Adrenal gland (tissue), 5 donors: ENCODE data around the gene SLC10A2.

Experiments used
- CTCF ChIP-seq, 6 experiments: fragments of 450-650 bp in 4 of 6; fragments of 200-600 bp in 2 of 6; sonication (generic) in 1 of 6; IDR thresholded peaks; 1 replicate in 5 of 6; 2 replicates in 1 of 6; pipeline versions ENCODE4 v1.5.1 to v1.8.0; 2016 to 2021; ENCODE audit warnings: antibody characterized with exemption in 6 of 6, mild to moderate bottlenecking in 2 of 6, moderate library complexity in 1 of 6
- POLR2A ChIP-seq, 2 donors: fragments of 450-650 bp; IDR thresholded peaks; one replicate each; pipeline ENCODE4 v1.6.1; 2017; ENCODE audit warnings: antibody characterized with exemption in 2 of 2, mild to moderate bottlenecking in 2 of 2, moderate library complexity in 1 of 2
- donor health status: DM: no; HTN: no; CAD: no.

GRCh38 chr13:103046676-103047075, 19.5 kb downstream of the SLC10A2 start:
- TF ChIP-seq CTCF (IDR thresholded peaks at IDR 0.05) (no peak), POLR2A (IDR thresholded peaks at IDR 0.05) (no peak)
